GM12878 (cell line): Measurements from ENCODE around the gene NAV2. TPM values are rescaled to one million over a fixed set of nuclear protein-coding genes. Genes with fewer than 3 reads are reported as not detected.
A peak's percentile ranks its signal among the peaks of the same experiment; 100 is the strongest.

Experiments
- ATAC-seq: fragments of 200-7000 bp; cut with Tn5 transposase; 3 replicates; pipeline ENCODE4 v1.9.1; 2020; ENCODE audit warnings: mild to moderate bottlenecking, moderate library complexity
- BruUV-seq: library from RNA; stranded (reverse); fragments of 400-500 nt; replicated peaks from 2 replicates; lab custom pipeline; 2021; lab: Mats Ljungman, UMichigan
- CTCF ChIA-PET: fragments of 300-600 bp; sonication (Branson Sonifier 250); formaldehyde crosslinking; extraction: SDS; loops from one replicate; lab custom pipeline; 2021; ENCODE audit warnings: inconsistent platforms; lab: Yijun Ruan, JAX
- POLR2A ChIA-PET: fragments of 350-600 bp; formaldehyde crosslinking; extraction: SDS; loops from one replicate; lab custom pipeline; 2021; ENCODE audit warnings: inconsistent platforms; lab: Charles Lee
- RAD21 ChIA-PET: fragments of 300-600 bp; sonication (Branson Sonifier 250); formaldehyde crosslinking; loops from one replicate; lab custom pipeline; 2023; ENCODE audit warnings: antibody characterized with exemption; ENCODE audit not compliant: unreplicated experiment; lab: Charles Lee
- SMC1A ChIA-PET: fragments of 300-600 bp; sonication (Branson Sonifier 250); formaldehyde crosslinking; loops from one replicate; lab custom pipeline; 2023; ENCODE audit not compliant: unreplicated experiment, uncharacterized antibody; lab: Charles Lee
- DNase-seq: peaks from one replicate; pipeline ENCODE4 v3.0.0-alpha.2; 2011; ENCODE audit warnings: low read depth, low spot score
- FAIRE-seq: peaks from 3 replicates; lab custom pipeline; 2011; peaks lifted over from hg19 to GRCh38; lab: Jason Lieb, UNC
- H2AFZ ChIP-seq: 2 replicates; pipeline ENCODE4 v1.6.0; 2011; ENCODE audit warnings: low read depth, low read length, control low read depth; ENCODE audit not compliant: control insufficient read depth
- H3K27ac ChIP-seq: 2 replicates; pipeline ENCODE4 v1.5.1; 2011; ENCODE audit warnings: control low read depth; ENCODE audit not compliant: control insufficient read depth, insufficient read depth
- H3K27me3 ChIP-seq, 2 experiments: replicated peaks in 1 of 2; 2 replicates each; pipeline versions ENCODE4 v1.6.0 to v1.6.1; 2011; ENCODE audit warnings: low read length in 1 of 2; ENCODE audit not compliant: control insufficient read depth in 2 of 2, insufficient read depth in 2 of 2
- H3K36me3 ChIP-seq, 2 experiments: 2 replicates each; pipeline ENCODE4 v1.5.1; 2011; ENCODE audit warnings: low read length in 1 of 2; ENCODE audit not compliant: control insufficient read depth in 2 of 2, insufficient read depth in 2 of 2
- H3K4me1 ChIP-seq: 2 replicates; pipeline ENCODE4 v1.6.1; 2011; ENCODE audit warnings: mild to moderate bottlenecking, low read length, moderate library complexity, mixed read lengths; ENCODE audit not compliant: control insufficient read depth, insufficient read depth
- H3K4me2 ChIP-seq: 2 replicates; pipeline ENCODE4 v1.6.0; 2011; ENCODE audit warnings: control low read depth; ENCODE audit not compliant: control insufficient read depth, insufficient read depth
- H3K4me3 ChIP-seq: fragments of 200-600 bp; sonication (generic); 2 replicates; pipeline ENCODE4 v1.5.1; 2016
- H3K79me2 ChIP-seq: 2 replicates; pipeline ENCODE4 v1.6.0; 2011; ENCODE audit warnings: low read length; ENCODE audit not compliant: control insufficient read depth, insufficient read depth
- H3K9ac ChIP-seq: 2 replicates; pipeline ENCODE4 v1.8.0; 2011; ENCODE audit warnings: low read length, control low read depth, mixed read lengths; ENCODE audit not compliant: control insufficient read depth, insufficient read depth
- H3K9me3 ChIP-seq: replicated peaks from 3 replicates; pipeline ENCODE4 v1.5.1; 2011; ENCODE audit warnings: mild to moderate bottlenecking, low read length; ENCODE audit not compliant: control insufficient read depth, insufficient read depth
- H4K20me1 ChIP-seq: 2 replicates; pipeline ENCODE4 v1.6.0; 2011; ENCODE audit not compliant: control insufficient read depth, insufficient read depth
- BHLHE40 ChIP-seq, 2 experiments: fragments of 450-650 bp in 1 of 2; IDR thresholded peaks; 2 replicates each; pipeline ENCODE4 v1.6.1; 2011 to 2017; ENCODE audit warnings: low read depth in 2 of 2, borderline replicate concordance in 1 of 2, improper control_type of control experiment in 1 of 2, low read length in 1 of 2, mild to moderate bottlenecking in 1 of 2
- CHD2 ChIP-seq: IDR thresholded peaks from 2 replicates; pipeline ENCODE4 v1.6.1; 2011; ENCODE audit warnings: low read depth, low read length, improper control_type of control experiment, borderline replicate concordance
- CTCF ChIP-seq, 3 experiments: IDR thresholded peaks in 2 of 3; conservative IDR thresholded peaks in 1 of 3; 2 replicates each; pipeline ENCODE4 v1.5.1; 2011; ENCODE audit warnings: low read depth in 3 of 3, low read length in 3 of 3, mild to moderate bottlenecking in 3 of 3, control low read depth in 2 of 3, moderate library complexity in 2 of 3, inconsistent platforms in 1 of 3, mixed read lengths in 1 of 3; ENCODE audit not compliant: control insufficient read depth in 2 of 3, insufficient read depth in 1 of 3; ENCODE audit errors: extremely low read depth in 1 of 3
- FOXK2 ChIP-seq: fragments of 450-650 bp; IDR thresholded peaks from 2 replicates; pipeline ENCODE4 v1.6.1; 2017; ENCODE audit warnings: mild to moderate bottlenecking, moderate library complexity
- HDGF ChIP-seq: fragments of 450-650 bp; IDR thresholded peaks from 2 replicates; pipeline ENCODE4 v1.6.1; 2016; ENCODE audit warnings: antibody characterized with exemption
- IRF4 ChIP-seq: IDR thresholded peaks from 2 replicates; pipeline ENCODE4 v1.6.1; 2011; ENCODE audit warnings: low read depth, low read length
- MTA2 ChIP-seq: fragments of 450-650 bp; IDR thresholded peaks from 2 replicates; pipeline ENCODE4 v1.6.1; 2016; ENCODE audit warnings: low read depth, mild to moderate bottlenecking, moderate library complexity
- NFYA ChIP-seq: IDR thresholded peaks from 2 replicates; pipeline ENCODE4 v1.6.1; 2011; ENCODE audit warnings: low read depth, mild to moderate bottlenecking, low read length, improper control_type of control experiment, borderline replicate concordance
- RAD21 ChIP-seq: IDR thresholded peaks from 2 replicates; pipeline ENCODE4 v1.6.1; 2011; ENCODE audit warnings: mild to moderate bottlenecking, low read depth, low read length, moderate library complexity; ENCODE audit not compliant: insufficient read depth
- SMC3 ChIP-seq: IDR thresholded peaks from 2 replicates; pipeline ENCODE4 v1.6.1; 2011; ENCODE audit warnings: low read length, improper control_type of control experiment, borderline replicate concordance
- YBX1 ChIP-seq: fragments of 450-650 bp; IDR thresholded peaks from 2 replicates; pipeline ENCODE4 v1.6.1; 2016; ENCODE audit warnings: antibody characterized with exemption
- YY1 ChIP-seq: IDR thresholded peaks from 2 replicates; pipeline ENCODE4 v1.6.1; 2011; ENCODE audit warnings: low read depth, mild to moderate bottlenecking, low read length
- WGBS: methylation state at CpG from one replicate; pipeline ENCODE4 v1.1.6; 2016; ENCODE audit warnings: low lambda C conversion rate; ENCODE audit not compliant: insufficient replicate concordance, insufficient coverage; ENCODE audit errors: missing lambda C conversion rate; 5-methylcytosine and 5-hydroxymethylcytosine counted together
- in situ Hi-C: fragments of 300-500 bp; cut with MboI; formaldehyde crosslinking; loops from 9 replicates; pipeline ENCODE4 v1.14.3; 2018; ENCODE audit warnings: mixed read lengths
- intact Hi-C: fragments of 100-400 bp; cut with micrococcal nuclease; formaldehyde crosslinking; loops from one replicate; pipeline ENCODE4 v1.14.2; 2022; ENCODE audit not compliant: unreplicated experiment
- polyA plus RNA-seq, 11 experiments: library from polyadenylated mRNA; depleted of rRNA in 4 of 11; unstranded in 6 of 11; stranded (reverse) in 5 of 11; fragments of >200 nt; fragmentation: Nextera tagmentation in 4 of 11; fragmentation: Illumina TruSeq in 1 of 11; extraction: Ambion mirVana in 4 of 11; extraction: Trizol in 1 of 11; gene quantifications; 1 replicate in 1 of 11; 2 replicates in 10 of 11; pipeline versions ENCODE4 v1.2.1 to v1.2.3, GENCODE V29; 2011 to 2016; ENCODE audit warnings: inconsistent platforms in 2 of 11, missing spikeins in 2 of 11, low read depth in 1 of 11
- total RNA-seq, 4 experiments: library from RNA; depleted of rRNA in 3 of 4; stranded (reverse); fragments of >200 nt in 3 of 4; fragmentation: Illumina TruSeq in 1 of 4; extraction: Trizol in 1 of 4; gene quantifications; 2 replicates each; pipeline versions ENCODE4 v1.2.1 to v1.2.3, GENCODE V29; 2013 to 2021
- TF ChIP-seq, protein P1 (sequence below): IDR thresholded peaks from 2 replicates; pipeline ENCODE4 v1.6.1; 2011; ENCODE audit warnings: mild to moderate bottlenecking, low read depth, low read length, moderate library complexity; ENCODE audit not compliant: insufficient replicate concordance

The NAV2 gene
- total and polyA plus RNA-seq, 10 of the 15 experiments (the other 5 are each of a cell fraction or from before 2014, with no cell fraction given), result 0.35 to 6.1 (median 1.1) TPM

- H3K4me2 ChIP-seq, result no peak overlapping the region
- DNase-seq (peak; percentile 8), FAIRE-seq (peak; percentile 79), ATAC-seq (peak; percentile 97)
- POLR2A ChIA-PET, result no interaction called here
- in situ Hi-C loops, result loop anchor here (5.0 kb wide), 1 partner anchor 164 kb away; no protein-coding TSS in a partner anchor
- intact Hi-C loops, result loop anchor here (1.0 to 2.0 kb wide), 3 partner anchors 160 to 206 kb away; no protein-coding TSS in a partner anchor
- no peaks in the 10 kb centered on the region for H3K79me2 ChIP-seq
- no peaks in the 10 kb centered on the region for H3K36me3 ChIP-seq
- H3K4me1 ChIP-seq, result no peaks in the 10 kb centered on the region; the same call in 1 of the 2 replicates
- H4K20me1 ChIP-seq, result no peaks in the 10 kb centered on the region
- WGBS, result 0% methylated on average over 8 of the region's 8 CpGs
- RAD21 ChIA-PET, result interaction anchor here (1.1 to 3.3 kb wide), 3 partner anchors 14 to 172 kb away, joined by 3 to 20 read pairs (median 5); no protein-coding TSS in a partner anchor
- H3K4me3 ChIP-seq, result no peak overlapping the region
- H3K27ac ChIP-seq, result no peak overlapping the region
- SMC1A ChIA-PET, result interaction anchor here (0.9 to 1.6 kb wide), 5 partner anchors 154 to 163 kb away, joined by 3 to 4 read pairs (median 3); no protein-coding TSS in a partner anchor
- TF ChIP-seq NFYA, result no peak
- TF ChIP-seq FOXK2, result no peak
- no peak for TF ChIP-seq CHD2
- TF ChIP-seq HDGF, result 0 out of 2 replicates have a peak, but pooled peaks have one; percentile 37
- TF ChIP-seq BHLHE40 (IDR thresholded peaks at IDR 0.05; ENCODE audit: borderline replicate concordance in 1 of 2, low read depth in 2 of 2, low read length in 1 of 2), result peak; percentile 28 to 50; a peak in 2 of 4 replicates
- TF ChIP-seq YY1, result peak; percentile 76
- TF ChIP-seq MTA2, result no peak
- TF ChIP-seq, protein P1, sequence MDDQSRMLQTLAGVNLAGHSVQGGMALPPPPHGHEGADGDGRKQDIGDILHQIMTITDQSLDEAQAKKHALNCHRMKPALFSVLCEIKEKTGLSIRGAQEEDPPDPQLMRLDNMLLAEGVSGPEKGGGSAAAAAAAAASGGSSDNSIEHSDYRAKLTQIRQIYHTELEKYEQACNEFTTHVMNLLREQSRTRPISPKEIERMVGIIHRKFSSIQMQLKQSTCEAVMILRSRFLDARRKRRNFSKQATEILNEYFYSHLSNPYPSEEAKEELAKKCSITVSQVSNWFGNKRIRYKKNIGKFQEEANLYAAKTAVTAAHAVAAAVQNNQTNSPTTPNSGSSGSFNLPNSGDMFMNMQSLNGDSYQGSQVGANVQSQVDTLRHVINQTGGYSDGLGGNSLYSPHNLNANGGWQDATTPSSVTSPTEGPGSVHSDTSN, result no peak
- TF ChIP-seq CTCF (IDR thresholded peaks at IDR 0.05 in 2 of 3, conservative IDR thresholded peaks at IDR 0.05 in 1 of 3; ENCODE audit: control insufficient read depth in 2 of 3, extremely low read depth in 1 of 3, insufficient read depth in 1 of 3, low read depth in 3 of 3, low read length in 3 of 3), result peak; percentile 90 to 94 (median 94); a peak in 5 of 6 replicates
- TF ChIP-seq SMC3, result peak; percentile 78
- no peak for TF ChIP-seq YBX1
- peak; percentile 83 for TF ChIP-seq RAD21
- peak; percentile 45; the same call in 1 of the 2 replicates for TF ChIP-seq IRF4
- BruUV-seq, result no TSS peak
- no peak overlapping the region for H3K9ac ChIP-seq
- H3K27me3 ChIP-seq, result no peaks in the 10 kb centered on the region
- CTCF ChIA-PET, result interaction anchor here (0.7 to 9.0 kb wide), 17 partner anchors 9 to 243 kb away, joined by 3 to 111 read pairs (median 3); no protein-coding TSS in a partner anchor
- no peaks in the 10 kb centered on the region for H3K9me3 ChIP-seq
- no peak overlapping the region for H2AFZ ChIP-seq
Measured at GRCh38 chr11:20110908-20111669, 398.5 kb downstream of the NAV2 start.
